GM12865 (cell line): ENCODE data around the gene HSD11B2.

Experiments
- DNase-seq: peaks from one replicate; pipeline ENCODE4 v3.0.0; 2010; ENCODE audit warnings: low read depth
- H3K4me3 ChIP-seq: 2 replicates; pipeline ENCODE4 v1.5.1; 2011; ENCODE audit warnings: mild to moderate bottlenecking, low read depth, low read length, control low read depth
- CTCF ChIP-seq: IDR thresholded peaks from 2 replicates; pipeline ENCODE4 v1.5.1; 2011; ENCODE audit warnings: low read length, control low read depth, low read depth, inconsistent platforms; ENCODE audit not compliant: insufficient read depth; ENCODE audit errors: missing control alignments

HSD11B2 gene

DNA sequence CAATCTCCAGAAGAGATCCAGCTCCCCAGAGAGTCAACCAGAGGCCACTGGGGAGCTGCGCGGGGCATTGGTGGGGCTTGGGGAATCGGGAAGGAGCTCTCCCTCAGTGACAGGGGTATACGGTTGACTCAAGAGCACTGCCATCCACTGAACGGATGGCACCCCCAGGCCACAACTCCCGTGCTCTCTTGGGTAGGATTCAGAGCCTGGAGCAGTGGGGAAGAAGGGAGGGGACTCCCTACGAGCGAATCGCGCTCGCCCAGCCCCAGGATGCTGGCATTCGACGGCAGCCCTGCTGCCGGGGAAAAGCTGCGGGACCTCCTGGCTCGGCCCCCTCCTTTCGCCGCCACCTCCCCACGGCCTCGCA, 37.1 kb upstream of the HSD11B2 start:
- DNase-seq = no peak
- no peak overlapping the region for H3K4me3 ChIP-seq
- no peak for TF ChIP-seq CTCF

GRCh38 chr16:67394155-67395104, 36.5 kb upstream of the HSD11B2 start:
- no peak for TF ChIP-seq CTCF
- no peak overlapping the region for H3K4me3 ChIP-seq
- DNase-seq = no peak

DNA sequence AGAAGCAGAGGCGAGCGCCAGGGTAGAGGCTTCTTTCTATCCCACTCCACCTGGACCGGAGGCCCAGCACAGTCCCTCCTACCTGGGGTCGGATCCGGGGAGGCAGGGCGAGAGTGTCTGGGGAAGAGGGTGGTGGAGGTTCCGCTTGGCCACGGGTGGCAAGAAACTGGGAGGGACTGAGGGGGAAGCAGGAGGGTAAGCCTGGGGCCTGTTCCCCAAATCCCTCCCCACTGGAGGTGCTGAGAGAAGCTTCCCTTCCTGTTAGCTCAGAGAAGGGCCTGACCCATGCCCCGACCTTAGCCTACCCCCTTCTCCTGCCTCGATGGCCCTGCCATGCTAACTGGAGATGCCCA, 35.8 kb upstream of the HSD11B2 start:
- TF ChIP-seq CTCF = no peak
- no peak overlapping the region for H3K4me3 ChIP-seq

GRCh38 chr16:67395458-67396158, 35.3 kb upstream of the HSD11B2 start:
- no peak for DNase-seq
- H3K4me3 ChIP-seq = no peak overlapping the region
- no peak for TF ChIP-seq CTCF

More for the DNA sequence above, 35.8 kb upstream of the HSD11B2 start:
- no peak for DNase-seq

- DNase-seq = peak; percentile 36
- no peak overlapping the region for H3K4me3 ChIP-seq
- no peak for TF ChIP-seq CTCF
Observed at GRCh38 chr16:67396159-67397035, 34.5 kb upstream of the HSD11B2 start.

DNA sequence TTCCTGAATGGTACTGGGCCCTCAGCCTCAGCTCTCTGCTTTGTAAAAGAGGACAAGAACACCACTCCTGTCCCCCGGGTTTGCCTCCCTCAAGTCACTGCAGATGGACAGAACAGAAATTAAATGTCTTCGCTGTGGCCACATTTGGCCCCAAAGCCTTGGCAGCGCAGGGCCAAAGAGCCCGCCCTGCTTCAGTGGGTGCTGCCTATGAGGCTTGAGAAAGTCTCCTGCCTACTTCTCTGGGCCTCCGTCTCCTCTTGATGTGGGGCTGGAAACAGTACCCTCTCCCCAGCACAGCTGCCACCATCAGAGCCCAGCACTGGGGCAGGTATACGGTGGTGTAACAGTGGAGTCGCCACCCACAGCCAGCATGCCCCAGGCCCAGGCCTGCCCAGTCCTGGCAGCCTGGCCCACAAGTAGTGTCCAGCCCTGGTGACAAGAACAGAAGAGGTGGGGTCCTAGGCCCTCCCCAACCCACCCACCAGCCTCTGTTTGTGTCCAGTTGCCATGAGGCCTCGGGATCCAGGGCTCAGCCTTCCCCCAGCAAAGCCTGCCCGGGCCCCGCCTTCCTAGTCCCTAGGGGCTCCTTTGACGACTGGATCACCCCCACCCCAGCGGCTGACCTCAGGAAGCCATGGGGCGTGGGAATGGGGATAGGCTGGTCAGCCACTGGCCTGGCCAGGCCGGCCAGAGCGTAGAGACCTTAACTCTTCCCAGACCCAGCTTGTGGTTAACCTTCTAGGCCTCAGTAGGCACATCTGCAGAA, 33.7 kb upstream of the HSD11B2 start:
- no peak overlapping the region for H3K4me3 ChIP-seq

More for the DNA sequence above, 33.7 kb upstream of the HSD11B2 start:
- no peak for TF ChIP-seq CTCF
- no peak for DNase-seq
